ENCODE data around the gene LRRC18.

The LRRC18 gene

GRCh38 chr10:48884179-48885045, 55.2 kb downstream of the LRRC18 start:
- H3K27ac ChIP-seq (ENCODE audit: low read depth, low read length), result no peak overlapping the region

GRCh38 chr10:48883701-48884100, 55.9 kb downstream of the LRRC18 start:
- H3K4me3 ChIP-seq (ENCODE audit: low read depth in 1 of 2, low read length in 2 of 2), result no peak overlapping the region
- no peaks in the 10 kb centered on the region for H3K36me3 ChIP-seq (ENCODE audit: control insufficient read depth in 1 of 2, insufficient read depth in 2 of 2, low read length in 2 of 2)
- no peak overlapping the region for H3K27ac ChIP-seq (ENCODE audit: low read depth, low read length)
- no peak overlapping the region for H3K9ac ChIP-seq (ENCODE audit: low read depth in 1 of 2, low read length in 2 of 2)
- no peaks in the 10 kb centered on the region for H3K4me1 ChIP-seq (ENCODE audit: control insufficient read depth in 1 of 2, insufficient read depth in 2 of 2, low read length in 2 of 2)
- H3K9me3 ChIP-seq (ENCODE audit: control insufficient read depth in 1 of 2, low read length in 2 of 2), result no peaks in the 10 kb centered on the region
- no peaks in the 10 kb centered on the region for H3K27me3 ChIP-seq (ENCODE audit: control insufficient read depth in 1 of 2, insufficient read depth in 2 of 2, low read length in 2 of 2)

More at GRCh38 chr10:48884179-48885045, 55.2 kb downstream of the LRRC18 start:
- Histone ChIP-seq H3K4me1 (ENCODE audit: control insufficient read depth in 1 of 2, insufficient read depth in 2 of 2, low read length in 2 of 2) (no peaks in the 10 kb centered on the region), H3K36me3 (ENCODE audit: control insufficient read depth in 1 of 2, insufficient read depth in 2 of 2, low read length in 2 of 2) (no peaks in the 10 kb centered on the region), H3K9ac (ENCODE audit: low read depth in 1 of 2, low read length in 2 of 2) (no peak overlapping the region), H3K9me3 (ENCODE audit: control insufficient read depth in 1 of 2, low read length in 2 of 2) (no peaks in the 10 kb centered on the region), H3K27me3 (ENCODE audit: control insufficient read depth in 1 of 2, insufficient read depth in 2 of 2, low read length in 2 of 2) (no peaks in the 10 kb centered on the region), H3K4me3 (ENCODE audit: low read depth in 1 of 2, low read length in 2 of 2) (no peak overlapping the region)

- Histone ChIP-seq H3K4me3 (ENCODE audit: low read depth in 1 of 2, low read length in 2 of 2) (no peak overlapping the region), H3K4me1 (ENCODE audit: control insufficient read depth in 1 of 2, insufficient read depth in 2 of 2, low read length in 2 of 2) (no peaks in the 10 kb centered on the region), H3K9me3 (ENCODE audit: control insufficient read depth in 1 of 2, low read length in 2 of 2) (no peaks in the 10 kb centered on the region), H3K27ac (ENCODE audit: low read depth, low read length) (no peak overlapping the region), H3K9ac (ENCODE audit: low read depth in 1 of 2, low read length in 2 of 2) (no peak overlapping the region), H3K27me3 (ENCODE audit: control insufficient read depth in 1 of 2, insufficient read depth in 2 of 2, low read length in 2 of 2) (no peaks in the 10 kb centered on the region), H3K36me3 (ENCODE audit: control insufficient read depth in 1 of 2, insufficient read depth in 2 of 2, low read length in 2 of 2) (no peaks in the 10 kb centered on the region)
Measured at GRCh38 chr10:48882881-48883280, 56.8 kb downstream of the LRRC18 start.

GRCh38 chr10:48881937-48882336, 57.7 kb downstream of the LRRC18 start:
- Histone ChIP-seq H3K36me3 (ENCODE audit: control insufficient read depth in 1 of 2, insufficient read depth in 2 of 2, low read length in 2 of 2) (no peaks in the 10 kb centered on the region), H3K4me1 (ENCODE audit: control insufficient read depth in 1 of 2, insufficient read depth in 2 of 2, low read length in 2 of 2) (no peaks in the 10 kb centered on the region), H3K9ac (ENCODE audit: low read depth in 1 of 2, low read length in 2 of 2) (no peak overlapping the region), H3K4me3 (ENCODE audit: low read depth in 1 of 2, low read length in 2 of 2) (no peak overlapping the region), H3K27ac (ENCODE audit: low read depth, low read length) (no peak overlapping the region), H3K9me3 (ENCODE audit: control insufficient read depth in 1 of 2, low read length in 2 of 2) (no peaks in the 10 kb centered on the region), H3K27me3 (ENCODE audit: control insufficient read depth in 1 of 2, insufficient read depth in 2 of 2, low read length in 2 of 2) (no peaks in the 10 kb centered on the region)

GRCh38 chr10:48880016-48880705, 59.5 kb downstream of the LRRC18 start:
- H3K9ac ChIP-seq (ENCODE audit: low read depth in 1 of 2, low read length in 2 of 2), result no peak overlapping the region
- no peaks in the 10 kb centered on the region for H3K27me3 ChIP-seq (ENCODE audit: control insufficient read depth in 1 of 2, insufficient read depth in 2 of 2, low read length in 2 of 2)
- no peak overlapping the region for H3K4me3 ChIP-seq (ENCODE audit: low read depth in 1 of 2, low read length in 2 of 2)
- no peak overlapping the region for H3K27ac ChIP-seq (ENCODE audit: low read depth, low read length)
- H3K4me1 ChIP-seq (ENCODE audit: control insufficient read depth in 1 of 2, insufficient read depth in 2 of 2, low read length in 2 of 2), result no peaks in the 10 kb centered on the region
- H3K9me3 ChIP-seq (ENCODE audit: control insufficient read depth in 1 of 2, low read length in 2 of 2), result no peaks in the 10 kb centered on the region
- H3K36me3 ChIP-seq (ENCODE audit: control insufficient read depth in 1 of 2, insufficient read depth in 2 of 2, low read length in 2 of 2), result no peaks in the 10 kb centered on the region

- H3K27ac ChIP-seq (ENCODE audit: low read depth, low read length), result no peak overlapping the region
- H3K36me3 ChIP-seq (ENCODE audit: control insufficient read depth in 1 of 2, insufficient read depth in 2 of 2, low read length in 2 of 2), result no peaks in the 10 kb centered on the region
- H3K4me1 ChIP-seq (ENCODE audit: control insufficient read depth in 1 of 2, insufficient read depth in 2 of 2, low read length in 2 of 2), result no peaks in the 10 kb centered on the region
- H3K4me3 ChIP-seq (ENCODE audit: low read depth in 1 of 2, low read length in 2 of 2), result no peak overlapping the region
- no peaks in the 10 kb centered on the region for H3K9me3 ChIP-seq (ENCODE audit: control insufficient read depth in 1 of 2, low read length in 2 of 2)
- no peak overlapping the region for H3K9ac ChIP-seq (ENCODE audit: low read depth in 1 of 2, low read length in 2 of 2)
- H3K27me3 ChIP-seq (ENCODE audit: control insufficient read depth in 1 of 2, insufficient read depth in 2 of 2, low read length in 2 of 2), result no peaks in the 10 kb centered on the region
Measured at GRCh38 chr10:48879451-48879850, 60.2 kb downstream of the LRRC18 start.

- no peak overlapping the region for H3K27ac ChIP-seq (ENCODE audit: low read depth, low read length)
- no peak overlapping the region for H3K4me3 ChIP-seq (ENCODE audit: low read depth in 1 of 2, low read length in 2 of 2)
- no peaks in the 10 kb centered on the region for H3K27me3 ChIP-seq (ENCODE audit: control insufficient read depth in 1 of 2, insufficient read depth in 2 of 2, low read length in 2 of 2)
- H3K36me3 ChIP-seq (ENCODE audit: control insufficient read depth in 1 of 2, insufficient read depth in 2 of 2, low read length in 2 of 2), result no peaks in the 10 kb centered on the region
- H3K9me3 ChIP-seq (ENCODE audit: control insufficient read depth in 1 of 2, low read length in 2 of 2), result no peaks in the 10 kb centered on the region
- no peak overlapping the region for H3K9ac ChIP-seq (ENCODE audit: low read depth in 1 of 2, low read length in 2 of 2)
- no peaks in the 10 kb centered on the region for H3K4me1 ChIP-seq (ENCODE audit: control insufficient read depth in 1 of 2, insufficient read depth in 2 of 2, low read length in 2 of 2)
Measured at GRCh38 chr10:48878091-48878490, 61.5 kb downstream of the LRRC18 start.

GRCh38 chr10:48872234-48872633, 67.4 kb downstream of the LRRC18 start:
- H3K27me3 ChIP-seq (ENCODE audit: control insufficient read depth in 1 of 2, insufficient read depth in 2 of 2, low read length in 2 of 2), result no peaks in the 10 kb centered on the region
- no peaks in the 10 kb centered on the region for H3K4me1 ChIP-seq (ENCODE audit: control insufficient read depth in 1 of 2, insufficient read depth in 2 of 2, low read length in 2 of 2)
- H3K36me3 ChIP-seq (ENCODE audit: control insufficient read depth in 1 of 2, insufficient read depth in 2 of 2, low read length in 2 of 2), result no peaks in the 10 kb centered on the region
- no peak overlapping the region for H3K4me3 ChIP-seq (ENCODE audit: low read depth in 1 of 2, low read length in 2 of 2)
- H3K9ac ChIP-seq (ENCODE audit: low read depth in 1 of 2, low read length in 2 of 2), result no peak overlapping the region
- H3K27ac ChIP-seq (ENCODE audit: low read depth, low read length), result no peak overlapping the region
- H3K9me3 ChIP-seq (ENCODE audit: control insufficient read depth in 1 of 2, low read length in 2 of 2), result no peaks in the 10 kb centered on the region

Data from duodenal mucosa (tissue), 2 donors.